GM18508 (cell line): ENCODE measurements around the gene PRELID3B.
A peak's percentile ranks its signal among the peaks of the same experiment; 100 is the strongest.
"Not testable (repeated sequence)": the region's sequence is repeated elsewhere in the genome, so short reads cannot be mapped to it uniquely, and the experiment has no call there.

ENCODE experiments used
- ATAC-seq: cut with Tn5 transposase; IDR thresholded peaks from one replicate; pipeline ENCODE4 v1.9.1; 2021; ENCODE audit warnings: moderate number of reproducible peaks; ENCODE audit not compliant: insufficient read depth, unreplicated experiment

Gene PRELID3B

DNA sequence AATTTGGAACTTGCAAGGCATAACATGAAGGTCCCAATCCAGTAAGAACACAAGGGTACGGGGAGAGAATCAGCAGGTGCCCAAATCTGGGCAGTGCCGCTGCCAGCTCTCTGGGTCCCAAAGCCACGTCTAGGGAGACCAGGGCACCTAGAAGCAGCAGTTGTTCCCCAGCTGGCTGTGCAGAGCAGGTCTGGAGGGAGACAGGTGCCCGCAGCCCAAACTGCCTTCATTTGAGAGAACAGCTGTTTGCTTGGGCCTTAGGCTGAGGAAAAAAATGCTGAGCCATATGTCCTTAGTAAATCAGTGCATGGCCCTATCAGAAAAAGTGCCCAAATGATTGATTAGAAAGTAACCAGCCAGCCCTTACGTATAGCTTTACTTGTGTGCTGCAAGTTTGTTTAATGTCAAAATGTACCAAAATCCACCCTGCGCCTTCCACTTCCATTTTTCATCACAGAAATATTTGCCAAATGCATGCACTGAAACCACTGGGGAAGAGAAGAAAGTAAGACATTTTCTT is 9.1 kb upstream of the PRELID3B start:
- no peak for ATAC-seq

- ATAC-seq: no peak
These were observed 7.9 kb upstream of the PRELID3B start for GRCh38 chr20:59050437-59050836.

DNA sequence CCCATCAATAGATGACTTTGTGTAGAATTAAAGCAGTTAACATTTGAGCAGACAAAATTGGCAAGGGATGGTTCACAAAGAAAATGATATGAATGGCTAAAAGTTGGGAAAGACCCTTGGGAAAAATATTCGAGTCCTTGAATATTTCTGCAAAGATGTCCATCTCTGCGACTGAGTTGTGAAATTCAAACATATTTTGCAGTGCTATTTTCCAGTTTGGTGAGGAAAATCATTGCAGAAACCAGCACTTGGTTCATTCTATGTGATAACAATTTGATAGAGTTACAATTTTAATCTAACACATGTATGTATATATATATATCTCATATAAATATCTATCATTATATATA is 6.1 kb upstream of the PRELID3B start:
- no peak for ATAC-seq

GRCh38 chr20:59047938-59048680 is 5.5 kb upstream of the PRELID3B start:
- ATAC-seq: no peak

DNA sequence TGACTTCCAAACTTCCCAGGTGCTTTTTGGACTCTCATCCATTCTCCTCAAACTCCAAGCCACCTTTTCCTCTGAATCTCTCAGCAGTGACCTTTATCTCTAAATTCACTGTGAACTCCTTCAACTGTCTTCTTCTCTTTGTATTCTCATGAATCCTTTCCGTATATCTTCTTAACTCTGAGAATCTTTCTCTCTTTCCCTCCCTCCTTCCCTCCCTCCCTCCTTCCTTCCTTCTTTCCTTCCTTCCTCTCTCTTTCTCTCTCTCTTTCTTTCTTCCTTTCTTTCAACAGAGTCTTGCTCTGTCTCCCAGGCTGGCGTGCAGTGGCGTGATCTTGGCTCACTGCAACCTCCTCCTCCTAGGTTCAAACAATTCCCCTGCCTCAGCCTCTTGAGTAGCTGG is 4.3 kb upstream of the PRELID3B start:
- no peak for ATAC-seq

DNA sequence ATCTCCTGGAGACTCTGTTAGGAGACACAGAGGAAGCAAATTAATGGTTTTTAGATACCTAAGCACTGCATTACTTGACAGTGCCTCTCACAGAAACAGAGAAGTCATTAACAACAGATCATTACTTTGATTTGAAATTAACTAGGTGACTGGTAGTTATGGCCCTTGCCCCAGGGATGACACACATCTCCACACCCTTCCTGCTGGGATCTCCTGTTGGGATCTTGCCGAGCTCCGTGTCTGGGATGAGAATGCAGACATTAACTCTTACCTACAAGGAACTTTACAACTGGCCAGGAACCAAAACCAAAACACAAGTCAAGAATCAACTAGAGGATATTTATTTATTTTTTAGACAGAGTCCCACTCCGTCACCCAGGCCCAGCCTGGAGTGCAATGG is 2.2 kb upstream of the PRELID3B start:
- ATAC-seq: no peak

DNA sequence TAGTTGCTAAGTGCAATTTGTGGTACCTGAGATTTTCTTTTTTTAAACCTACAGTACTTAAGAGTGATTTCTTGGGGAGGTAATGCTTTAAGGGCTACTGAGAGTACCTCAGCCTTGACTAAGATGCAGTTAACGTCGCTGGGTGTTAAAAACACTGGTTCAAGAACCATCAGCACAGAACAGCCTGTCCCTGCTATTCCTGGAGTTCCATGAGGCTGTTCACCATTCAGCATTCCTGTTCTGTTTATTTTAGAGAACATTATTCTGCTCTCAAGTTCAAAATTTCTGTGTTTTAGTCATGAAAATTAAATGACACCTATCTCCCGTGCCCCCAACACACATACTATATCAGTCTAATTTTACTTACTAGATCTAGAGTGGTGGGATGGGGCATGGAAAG is 1.7 kb upstream of the PRELID3B start:
- ATAC-seq: no peak

DNA sequence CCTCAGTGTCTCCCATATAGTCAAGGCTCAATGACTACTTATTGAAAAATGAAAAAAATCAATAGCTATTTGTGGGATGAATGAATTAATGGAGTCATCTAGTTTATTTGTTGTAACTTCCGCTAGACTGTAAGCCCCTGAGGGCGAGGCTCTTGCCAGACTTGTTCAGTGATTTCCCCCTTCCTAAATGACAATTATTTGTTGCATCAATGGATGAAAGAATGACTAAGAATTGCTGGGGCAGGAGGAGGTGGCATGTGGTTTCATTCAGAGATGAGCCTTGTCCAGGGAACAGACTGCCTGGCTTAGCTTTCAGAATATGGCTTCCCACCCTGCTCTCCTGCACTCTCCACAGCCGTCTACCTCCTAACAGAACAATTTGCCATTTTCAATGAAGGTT is 1.1 kb upstream of the PRELID3B start:
- ATAC-seq: no peak

DNA sequence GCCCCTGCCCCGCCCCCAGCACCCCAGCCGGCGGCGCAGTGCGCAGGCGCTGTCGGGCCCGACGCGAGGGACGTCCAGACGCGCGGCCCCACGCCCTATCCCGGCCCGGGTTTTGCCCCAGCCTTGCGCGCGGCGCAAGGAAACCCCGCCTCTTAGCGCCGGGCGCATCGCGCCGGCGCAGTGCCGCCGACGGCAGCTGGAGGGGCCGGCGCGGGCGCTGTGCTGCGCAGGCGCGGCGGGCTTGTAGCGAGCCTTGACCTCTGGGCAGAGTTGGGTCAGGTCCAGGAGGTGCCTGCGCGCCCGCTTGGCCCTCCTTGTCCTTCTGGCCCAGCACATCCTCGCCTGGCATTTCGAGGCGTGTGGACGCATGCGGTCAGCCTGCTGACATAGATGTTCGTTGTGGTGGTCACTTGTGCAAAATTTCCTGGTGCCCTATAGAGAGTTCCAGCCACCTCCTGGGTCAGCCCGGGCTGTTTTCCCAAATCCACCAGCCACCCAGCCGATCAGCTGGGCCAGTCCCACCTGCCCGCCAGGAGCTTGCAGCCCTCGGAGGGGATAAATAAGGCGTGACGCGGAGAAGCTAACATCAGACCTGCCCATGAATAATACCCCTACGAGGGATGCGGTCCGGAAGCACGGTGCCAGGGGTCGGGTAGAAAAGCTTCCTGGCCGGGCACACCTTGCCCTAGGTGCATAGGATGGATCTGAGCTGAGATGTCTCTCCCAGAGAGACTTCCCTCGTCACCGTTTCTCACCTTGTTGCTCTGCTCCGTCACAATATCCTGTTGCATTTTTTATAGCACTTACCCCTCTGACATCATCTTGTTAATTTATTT is 428 bp upstream of the PRELID3B start:
- ATAC-seq: peak; percentile 49

DNA sequence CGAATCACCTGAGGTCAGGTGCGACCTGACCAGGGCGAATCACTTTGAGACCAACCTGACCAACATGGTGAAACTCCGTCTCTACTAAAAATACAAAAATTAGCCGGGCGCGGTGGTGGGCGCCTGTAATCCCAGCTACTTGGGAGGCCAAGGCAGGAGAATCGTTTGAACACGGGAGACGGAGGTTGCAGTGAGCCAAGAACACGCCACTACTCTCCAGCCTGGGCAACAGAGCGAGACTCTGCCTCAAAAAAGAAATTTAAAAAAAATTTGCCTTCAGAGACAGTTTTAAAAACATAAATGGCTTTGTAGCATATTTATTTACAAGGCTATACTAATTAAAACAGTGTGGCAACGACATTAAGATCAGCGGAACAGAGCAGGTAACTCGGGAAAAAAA is 1.1 kb downstream of the PRELID3B start:
- ATAC-seq: not testable (repeated sequence)

- ATAC-seq: no peak
These were observed 1.9 kb downstream of the PRELID3B start for GRCh38 chr20:59040667-59041066.

DNA sequence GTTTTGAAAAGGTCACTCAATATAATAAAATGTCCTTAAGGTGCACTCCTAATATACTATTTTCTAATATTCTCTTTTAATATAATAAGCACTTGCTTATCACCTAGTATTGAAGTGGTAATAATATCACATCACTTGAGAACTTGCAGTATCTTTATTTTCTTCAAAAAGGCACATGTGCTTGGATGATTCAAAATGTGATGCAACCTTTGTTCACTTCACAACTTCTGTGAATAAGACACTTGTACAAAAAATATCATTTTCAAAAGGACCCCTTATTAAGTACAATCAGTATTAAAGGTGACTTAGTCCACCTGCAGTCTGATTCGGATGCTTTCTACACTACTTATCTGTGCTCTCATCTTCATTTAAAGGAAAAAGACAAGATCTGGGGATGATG is 3.4 kb downstream of the PRELID3B start:
- ATAC-seq: no peak

DNA sequence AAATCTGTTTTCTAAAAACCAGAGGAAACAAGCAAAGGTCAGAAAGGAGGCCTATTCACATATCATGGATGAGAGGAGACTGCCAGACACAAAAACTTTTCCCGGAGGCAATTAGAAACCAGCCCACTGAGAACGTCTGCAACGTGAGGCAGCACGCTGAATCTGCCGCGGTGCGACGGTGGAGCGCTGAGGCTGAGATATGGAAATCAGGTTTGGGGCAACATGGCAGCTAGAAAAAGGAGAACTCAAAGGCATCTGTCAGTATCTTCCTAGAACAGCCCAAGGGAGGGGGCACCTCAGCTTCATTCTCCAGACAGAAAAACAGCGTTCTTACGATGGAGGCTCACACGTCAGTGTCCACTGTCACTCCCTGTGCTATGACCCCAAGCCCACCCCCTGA is 5.2 kb downstream of the PRELID3B start:
- ATAC-seq: no peak

DNA sequence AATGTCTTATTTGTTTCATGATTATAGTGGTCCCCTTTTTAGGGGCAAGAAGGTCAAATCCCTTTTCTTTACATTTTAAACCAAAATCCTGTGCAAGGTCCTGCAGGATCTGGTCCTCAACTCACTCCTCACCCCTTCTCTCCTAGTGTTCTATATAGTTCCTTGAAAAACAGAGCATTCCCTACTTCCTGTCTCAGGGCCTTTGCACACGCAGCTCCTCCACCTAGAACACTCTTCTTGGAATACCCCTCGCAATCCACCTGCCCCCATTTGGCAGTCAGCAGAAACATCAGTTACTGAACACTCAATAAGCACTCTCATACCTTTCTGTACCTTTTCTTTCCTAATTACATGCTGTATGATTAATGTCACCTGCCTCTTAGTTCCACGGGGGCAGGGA is 7.2 kb downstream of the PRELID3B start:
- ATAC-seq: no peak

- ATAC-seq: no peak
These were observed 8.9 kb downstream of the PRELID3B start for GRCh38 chr20:59033616-59034165.

DNA sequence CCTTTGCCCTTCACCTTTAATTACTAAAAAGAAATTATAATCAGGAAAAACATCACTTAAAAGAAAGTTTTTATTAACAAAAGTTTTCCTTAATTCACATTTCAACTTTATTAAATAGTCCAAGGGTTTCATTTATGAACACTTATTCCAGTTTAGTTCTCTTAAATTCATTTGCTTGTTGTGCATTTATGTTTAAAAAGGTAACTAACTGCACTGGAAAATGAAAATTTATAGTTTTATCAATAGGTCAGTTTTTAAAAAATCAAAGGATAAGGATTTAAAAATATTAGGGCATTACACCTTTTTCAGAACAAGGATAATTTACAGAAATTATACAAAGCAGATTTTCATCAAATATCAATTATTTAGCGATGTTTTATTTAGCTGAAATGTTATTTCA is 9.5 kb downstream of the PRELID3B start:
- ATAC-seq: no peak

GRCh38 chr20:59032713-59033059 is 9.9 kb downstream of the PRELID3B start:
- ATAC-seq: peak; percentile 28

GRCh38 chr20:59032023-59032712 is 10.4 kb downstream of the PRELID3B start, which contains the start of gene ATP5F1E:
TSS of gene ATP5F1E (minus strand) at chr20:59032335. CDS start at chr20:59032251, 84 bp downstream.
- ATAC-seq: peak; percentile 55

DNA sequence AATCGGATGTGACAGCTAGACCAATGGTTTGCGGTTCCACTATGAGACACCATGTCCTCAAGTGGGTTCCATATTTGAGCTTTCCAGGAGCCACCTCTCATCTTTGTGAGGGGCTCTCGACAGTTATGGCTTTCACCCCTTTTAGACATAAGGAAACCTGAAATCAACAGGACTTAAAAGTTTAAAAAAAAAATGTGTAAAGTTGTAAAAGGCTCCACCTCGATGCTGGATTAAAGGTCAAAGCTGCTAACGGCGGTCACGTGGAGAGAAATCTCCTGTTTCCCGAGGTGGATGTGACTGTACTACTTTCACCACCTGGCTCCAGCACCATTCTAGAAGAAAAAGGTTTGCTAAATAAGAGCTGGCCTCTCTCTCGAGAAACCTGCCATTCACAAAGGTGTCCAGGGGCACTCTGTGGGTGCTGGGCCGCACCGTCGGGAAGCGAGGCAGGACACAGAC is 11.0 kb downstream of the PRELID3B start:
- ATAC-seq: no peak

DNA sequence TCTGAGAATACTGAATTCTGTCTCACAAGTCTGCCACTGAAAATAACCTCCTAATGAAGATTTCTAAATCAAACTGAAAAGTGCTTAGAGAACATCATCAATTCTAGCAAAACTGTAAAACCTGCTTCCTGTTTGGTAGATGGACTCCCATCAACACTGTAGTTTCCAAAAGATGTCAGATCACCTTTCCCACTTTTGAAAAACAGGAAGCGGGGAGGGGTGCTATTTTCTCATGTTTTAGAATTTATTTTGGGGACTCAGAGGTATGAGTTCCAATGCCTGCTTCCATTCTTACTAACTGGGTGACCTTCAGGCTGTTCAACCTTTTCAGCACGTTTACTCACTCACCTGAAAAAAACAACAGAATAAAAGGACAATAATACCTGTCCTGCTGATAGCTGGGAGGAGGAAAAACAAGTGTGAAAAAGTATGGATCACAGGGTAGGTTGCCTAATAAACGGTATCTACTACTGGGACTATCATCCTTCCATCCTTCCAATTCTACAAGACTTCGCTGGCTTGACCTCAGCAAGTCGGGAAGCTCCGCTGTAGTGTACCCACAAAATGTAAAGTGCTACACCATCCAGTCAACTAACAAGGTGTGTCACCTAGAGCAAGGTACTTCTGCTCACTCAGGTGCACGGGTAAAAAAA is 11.5 kb downstream of the PRELID3B start:
- no peak for ATAC-seq
